Sigmoid colon (tissue), 4 donors: ENCODE results near the gene PRDM11.

Source experiments
- EP300 ChIP-seq, 4 donors: sonication (generic); formaldehyde crosslinking; IDR thresholded peaks; one replicate each; pipeline ENCODE4 v1.6.1; 2017; ENCODE audit warnings: antibody characterized with exemption in 4 of 4
- POLR2A ChIP-seq, 2 donors: fragments of 450-650 bp; IDR thresholded peaks; one replicate each; pipeline ENCODE4 v1.6.1; 2016; ENCODE audit warnings: antibody characterized with exemption in 2 of 2, mild to moderate bottlenecking in 2 of 2, moderate library complexity in 2 of 2
- POLR2AphosphoS5 ChIP-seq, 4 donors: sonication (generic); formaldehyde crosslinking; IDR thresholded peaks; one replicate each; pipeline ENCODE4 v1.6.1; 2017; ENCODE audit warnings: antibody characterized with exemption in 4 of 4
- TF ChIP-seq, protein P1 (sequence below), 4 experiments: fragments of 450-650 bp in 3 of 4; fragments of 200-600 bp in 1 of 4; IDR thresholded peaks; one replicate each; pipeline ENCODE4 v1.5.1; 2016 to 2019; ENCODE audit warnings: antibody characterized with exemption in 4 of 4, mild to moderate bottlenecking in 3 of 4, moderate library complexity in 2 of 4

- TF ChIP-seq EP300 (IDR thresholded peaks at IDR 0.05) (no peak), POLR2A (IDR thresholded peaks at IDR 0.05) (no peak), POLR2AphosphoS5 (IDR thresholded peaks at IDR 0.05) (no peak)
- TF ChIP-seq, protein P1, sequence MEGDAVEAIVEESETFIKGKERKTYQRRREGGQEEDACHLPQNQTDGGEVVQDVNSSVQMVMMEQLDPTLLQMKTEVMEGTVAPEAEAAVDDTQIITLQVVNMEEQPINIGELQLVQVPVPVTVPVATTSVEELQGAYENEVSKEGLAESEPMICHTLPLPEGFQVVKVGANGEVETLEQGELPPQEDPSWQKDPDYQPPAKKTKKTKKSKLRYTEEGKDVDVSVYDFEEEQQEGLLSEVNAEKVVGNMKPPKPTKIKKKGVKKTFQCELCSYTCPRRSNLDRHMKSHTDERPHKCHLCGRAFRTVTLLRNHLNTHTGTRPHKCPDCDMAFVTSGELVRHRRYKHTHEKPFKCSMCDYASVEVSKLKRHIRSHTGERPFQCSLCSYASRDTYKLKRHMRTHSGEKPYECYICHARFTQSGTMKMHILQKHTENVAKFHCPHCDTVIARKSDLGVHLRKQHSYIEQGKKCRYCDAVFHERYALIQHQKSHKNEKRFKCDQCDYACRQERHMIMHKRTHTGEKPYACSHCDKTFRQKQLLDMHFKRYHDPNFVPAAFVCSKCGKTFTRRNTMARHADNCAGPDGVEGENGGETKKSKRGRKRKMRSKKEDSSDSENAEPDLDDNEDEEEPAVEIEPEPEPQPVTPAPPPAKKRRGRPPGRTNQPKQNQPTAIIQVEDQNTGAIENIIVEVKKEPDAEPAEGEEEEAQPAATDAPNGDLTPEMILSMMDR (IDR thresholded peaks at IDR 0.05) = no peak
These were observed 4.0 kb upstream of the PRDM11 start for GRCh38 chr11:45142241-45143055.
